Measurements from ENCODE around the gene ARHGEF17. TPM values are rescaled to one million over a fixed set of nuclear protein-coding genes. Genes with fewer than 3 reads are reported as not detected.
A peak's percentile ranks its signal among the peaks of the same experiment; 100 is the strongest.

The ARHGEF17 gene
- total RNA-seq, 1 experiment from 2014 or later, result 6.6 TPM

GRCh38 chr11:73333640-73334383 is 25.7 kb downstream of the ARHGEF17 start:
- Histone ChIP-seq H3K27me3 (ENCODE audit: control insufficient read depth, insufficient read depth, low read length) (peaks cover 26% of the 10 kb centered on the region), H3K4me3 (ENCODE audit: insufficient read depth, low read depth, low read length) (no peak overlapping the region), H3K36me3 (replicated peaks; ENCODE audit: control insufficient read depth, insufficient read depth, low read length) (0 out of 2 replicates have a peak, but pooled peaks cover 2% of the 10 kb centered on the region)
- DNase-seq, result no peak

DNA sequence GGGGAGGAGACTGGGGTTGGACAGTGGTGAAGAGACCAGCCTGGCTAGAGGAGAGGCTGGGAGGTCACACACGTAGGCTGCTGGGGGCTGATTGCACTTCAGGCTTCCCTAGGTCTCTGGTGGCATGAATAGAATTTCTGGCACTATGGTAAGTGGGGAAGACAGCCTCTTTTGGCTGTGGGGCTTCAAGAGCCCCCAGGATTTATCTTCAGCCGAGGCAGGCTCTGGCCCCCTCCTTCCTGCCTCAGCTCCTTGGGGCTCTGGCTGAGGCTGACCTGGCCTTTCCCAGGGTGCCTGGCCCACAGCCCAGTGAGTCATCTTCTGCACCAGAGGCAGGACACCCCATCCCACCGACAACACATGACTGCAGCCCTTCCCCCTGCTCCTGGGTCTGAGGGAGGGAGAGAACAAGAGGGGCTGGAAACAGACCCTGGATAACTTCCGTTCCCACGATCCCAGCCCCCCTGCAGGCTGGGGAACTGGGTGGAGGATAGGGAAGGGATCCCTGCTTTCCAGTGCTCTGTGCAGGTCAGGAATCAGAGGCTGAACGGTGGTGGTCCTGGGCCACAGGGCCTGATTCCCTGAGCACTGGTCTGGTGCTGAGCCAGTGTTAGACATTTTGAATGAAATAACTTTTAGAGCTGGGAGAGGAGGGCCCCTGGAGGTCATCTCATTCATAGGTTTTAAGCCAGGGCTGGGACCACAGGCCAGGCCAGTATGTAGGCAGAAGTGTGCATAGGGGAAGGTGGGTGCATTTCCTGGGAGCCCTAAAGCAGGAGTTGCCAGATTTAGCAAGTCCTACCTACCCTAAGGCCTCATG is 26.5 kb downstream of the ARHGEF17 start:
- DNase-seq, result no peak
- Histone ChIP-seq H3K36me3 (replicated peaks; ENCODE audit: control insufficient read depth, insufficient read depth, low read length) (0 out of 2 replicates have a peak, but pooled peaks cover 2% of the 10 kb centered on the region), H3K4me3 (ENCODE audit: insufficient read depth, low read depth, low read length) (no peak overlapping the region), H3K27me3 (ENCODE audit: control insufficient read depth, insufficient read depth, low read length) (peaks cover 26% of the 10 kb centered on the region)

GRCh38 chr11:73335204-73335923 is 27.3 kb downstream of the ARHGEF17 start:
- peak; percentile 93 for DNase-seq
- peaks cover 26% of the 10 kb centered on the region for H3K27me3 ChIP-seq (ENCODE audit: control insufficient read depth, insufficient read depth, low read length)
- 0 out of 2 replicates have a peak, but pooled peaks cover 2% of the 10 kb centered on the region for H3K36me3 ChIP-seq (replicated peaks; ENCODE audit: control insufficient read depth, insufficient read depth, low read length)
- H3K4me3 ChIP-seq (ENCODE audit: insufficient read depth, low read depth, low read length), result no peak overlapping the region

DNA sequence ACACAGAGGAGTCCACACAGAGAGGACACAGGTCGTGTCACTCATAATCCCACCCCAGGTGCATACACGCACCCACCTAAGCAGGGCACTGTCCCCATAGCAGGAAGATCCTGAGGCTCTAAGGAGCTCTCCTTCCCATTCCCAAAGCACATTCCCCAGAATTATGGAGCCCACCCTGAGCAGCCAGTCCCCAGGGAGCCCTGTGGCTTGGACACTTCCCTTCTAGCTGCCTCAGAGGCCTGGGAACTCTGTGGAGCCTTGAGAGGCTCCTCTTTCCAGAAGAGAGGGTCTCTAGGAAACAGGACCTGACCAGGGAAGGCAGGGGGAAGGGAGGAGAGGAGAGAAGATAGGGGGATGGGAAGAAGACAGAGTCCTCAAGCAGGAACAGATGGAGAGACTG is 29.8 kb downstream of the ARHGEF17 start:
- Histone ChIP-seq H3K36me3 (replicated peaks; ENCODE audit: control insufficient read depth, insufficient read depth, low read length) (0 out of 2 replicates have a peak, but pooled peaks cover 2% of the 10 kb centered on the region), H3K27me3 (ENCODE audit: control insufficient read depth, insufficient read depth, low read length) (peaks cover 27% of the 10 kb centered on the region), H3K4me3 (ENCODE audit: insufficient read depth, low read depth, low read length) (no peak overlapping the region)
- DNase-seq, result no peak

- peaks cover 27% of the 10 kb centered on the region for H3K27me3 ChIP-seq (ENCODE audit: control insufficient read depth, insufficient read depth, low read length)
- 0 out of 2 replicates have a peak, but pooled peaks cover 2% of the 10 kb centered on the region for H3K36me3 ChIP-seq (replicated peaks; ENCODE audit: control insufficient read depth, insufficient read depth, low read length)
- DNase-seq, result no peak
- no peak overlapping the region for H3K4me3 ChIP-seq (ENCODE audit: insufficient read depth, low read depth, low read length)
Measured at GRCh38 chr11:73338279-73338678, 30.2 kb downstream of the ARHGEF17 start.

- 0 out of 2 replicates have a peak, but pooled peaks cover 2% of the 10 kb centered on the region for H3K36me3 ChIP-seq (replicated peaks; ENCODE audit: control insufficient read depth, insufficient read depth, low read length)
- DNase-seq, result no peak
- H3K4me3 ChIP-seq (ENCODE audit: insufficient read depth, low read depth, low read length), result no peak overlapping the region
- H3K27me3 ChIP-seq (ENCODE audit: control insufficient read depth, insufficient read depth, low read length), result peaks cover 16% of the 10 kb centered on the region
Measured at GRCh38 chr11:73340164-73340563, 32.1 kb downstream of the ARHGEF17 start.

- peaks cover 16% of the 10 kb centered on the region for H3K27me3 ChIP-seq (ENCODE audit: control insufficient read depth, insufficient read depth, low read length)
- peak overlapping the region; percentile 27 for H3K4me3 ChIP-seq (ENCODE audit: insufficient read depth, low read depth, low read length)
- no peaks in the 10 kb centered on the region for H3K36me3 ChIP-seq (replicated peaks; ENCODE audit: control insufficient read depth, insufficient read depth, low read length)
- DNase-seq, result peak; percentile 90
Measured at GRCh38 chr11:73342633-73343032, 34.6 kb downstream of the ARHGEF17 start.

- DNase-seq, result peak; percentile 84
- no peaks in the 10 kb centered on the region for H3K36me3 ChIP-seq (replicated peaks; ENCODE audit: control insufficient read depth, insufficient read depth, low read length)
- peak overlapping the region; percentile 27 for H3K4me3 ChIP-seq (ENCODE audit: insufficient read depth, low read depth, low read length)
- peaks cover 16% of the 10 kb centered on the region for H3K27me3 ChIP-seq (ENCODE audit: control insufficient read depth, insufficient read depth, low read length)
Measured at GRCh38 chr11:73343076-73343873, 35.2 kb downstream of the ARHGEF17 start.

DNA sequence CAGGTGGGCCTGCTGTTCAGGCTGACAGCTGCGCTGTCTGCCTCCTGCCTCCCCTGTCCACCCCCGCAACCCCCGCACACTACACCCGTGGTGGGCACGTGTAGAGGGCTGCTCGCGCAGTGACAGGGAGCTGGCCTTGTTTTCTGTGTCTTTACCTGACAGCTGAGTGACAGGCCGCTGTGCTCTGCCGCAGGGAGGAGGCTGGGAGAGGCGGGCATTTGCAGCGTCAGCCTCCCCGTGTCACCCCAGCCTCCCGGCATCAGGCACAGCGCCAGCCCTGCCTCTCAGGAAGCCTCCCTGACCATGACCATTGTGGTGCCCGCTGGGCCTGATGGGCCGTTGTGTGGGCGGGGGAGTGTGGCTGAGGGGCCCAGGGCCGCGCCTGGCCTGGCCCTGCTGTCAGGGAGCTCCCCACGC is 36.1 kb downstream of the ARHGEF17 start:
- no peaks in the 10 kb centered on the region for H3K36me3 ChIP-seq (replicated peaks; ENCODE audit: control insufficient read depth, insufficient read depth, low read length)
- peaks cover 16% of the 10 kb centered on the region for H3K27me3 ChIP-seq (ENCODE audit: control insufficient read depth, insufficient read depth, low read length)
- H3K4me3 ChIP-seq (ENCODE audit: insufficient read depth, low read depth, low read length), result no peak overlapping the region
- no peak for DNase-seq

DNA sequence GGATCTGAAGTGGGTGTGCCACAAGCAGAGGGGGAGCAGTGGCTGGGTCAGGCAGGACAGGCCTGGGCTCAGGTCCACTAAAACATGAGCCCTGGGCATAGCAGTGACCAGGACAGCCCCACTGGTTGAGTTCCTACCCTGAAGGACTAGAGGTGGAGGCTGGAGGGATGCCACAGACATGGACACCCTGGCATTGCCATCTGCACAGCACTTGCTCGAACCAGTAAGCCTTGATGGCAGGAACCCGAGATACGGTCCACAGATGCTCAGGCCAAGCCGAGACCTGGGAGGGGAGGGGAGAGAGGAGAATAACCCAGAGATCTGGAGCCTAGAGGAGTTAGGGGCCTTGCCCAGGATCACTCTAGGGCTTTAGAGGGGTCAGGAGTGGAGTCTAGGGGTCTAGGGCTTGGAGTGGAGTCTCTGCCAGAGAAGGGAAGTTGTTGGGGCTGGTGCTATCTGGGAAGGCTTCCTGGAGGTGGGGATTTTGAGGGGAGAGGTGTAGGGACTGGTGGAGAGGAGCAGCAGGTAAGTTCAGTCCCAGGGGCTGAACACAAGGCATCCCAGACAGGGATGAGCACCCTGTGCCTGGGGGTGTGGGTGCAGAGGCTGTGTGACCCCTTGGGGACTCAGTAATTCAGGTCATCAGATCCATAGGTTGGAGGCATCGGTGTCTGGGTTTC is 37.5 kb downstream of the ARHGEF17 start:
- H3K27me3 ChIP-seq (ENCODE audit: control insufficient read depth, insufficient read depth, low read length), result peaks cover 16% of the 10 kb centered on the region
- H3K4me3 ChIP-seq (ENCODE audit: insufficient read depth, low read depth, low read length), result no peak overlapping the region
- H3K36me3 ChIP-seq (replicated peaks; ENCODE audit: control insufficient read depth, insufficient read depth, low read length), result no peaks in the 10 kb centered on the region
- no peak for DNase-seq

DNA sequence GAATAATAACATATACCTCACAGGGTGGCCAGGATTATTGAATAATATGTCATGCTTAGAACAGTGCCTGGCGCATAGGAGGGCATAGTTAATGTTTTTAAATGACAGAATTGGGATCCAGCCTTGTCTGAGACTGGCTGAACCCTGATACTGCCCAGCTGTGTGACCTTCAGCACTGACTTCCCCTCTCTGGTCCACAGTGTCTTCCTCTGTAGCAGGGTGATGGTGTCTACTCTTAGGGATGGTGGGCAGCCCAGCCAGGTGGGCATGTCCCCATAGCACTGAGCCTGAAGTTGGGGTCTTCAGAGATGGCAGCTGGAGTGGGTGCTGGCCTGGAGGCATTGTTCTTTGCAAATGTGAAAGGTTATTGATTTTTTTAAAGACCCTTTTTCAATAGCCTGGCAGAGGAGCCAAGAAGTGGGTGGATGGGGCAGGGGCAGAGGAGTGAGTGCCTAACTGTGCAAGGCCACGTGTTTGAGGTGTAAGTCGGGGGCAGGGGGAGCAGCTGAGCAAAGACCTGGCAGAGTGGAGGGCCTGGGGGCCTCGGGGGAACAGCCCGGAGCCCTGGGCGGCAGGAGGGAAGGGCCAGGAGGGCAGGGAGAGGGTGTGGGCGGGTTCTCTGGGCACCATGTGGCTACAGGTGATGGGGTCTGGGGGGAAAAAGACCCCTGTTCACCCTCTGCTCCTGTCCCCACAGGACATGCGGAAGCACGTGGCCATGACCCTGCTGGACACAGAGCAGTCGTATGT is 38.3 kb downstream of the ARHGEF17 start:
- Histone ChIP-seq H3K4me3 (ENCODE audit: insufficient read depth, low read depth, low read length) (no peak overlapping the region), H3K27me3 (ENCODE audit: control insufficient read depth, insufficient read depth, low read length) (peaks cover 16% of the 10 kb centered on the region), H3K36me3 (replicated peaks; ENCODE audit: control insufficient read depth, insufficient read depth, low read length) (no peaks in the 10 kb centered on the region)
- DNase-seq, result no peak

GRCh38 chr11:73347067-73347466 is 39.0 kb downstream of the ARHGEF17 start:
- no peaks in the 10 kb centered on the region for H3K36me3 ChIP-seq (replicated peaks; ENCODE audit: control insufficient read depth, insufficient read depth, low read length)
- H3K4me3 ChIP-seq (ENCODE audit: insufficient read depth, low read depth, low read length), result no peak overlapping the region
- DNase-seq, result no peak
- H3K27me3 ChIP-seq (ENCODE audit: control insufficient read depth, insufficient read depth, low read length), result peaks cover 10% of the 10 kb centered on the region

DNA sequence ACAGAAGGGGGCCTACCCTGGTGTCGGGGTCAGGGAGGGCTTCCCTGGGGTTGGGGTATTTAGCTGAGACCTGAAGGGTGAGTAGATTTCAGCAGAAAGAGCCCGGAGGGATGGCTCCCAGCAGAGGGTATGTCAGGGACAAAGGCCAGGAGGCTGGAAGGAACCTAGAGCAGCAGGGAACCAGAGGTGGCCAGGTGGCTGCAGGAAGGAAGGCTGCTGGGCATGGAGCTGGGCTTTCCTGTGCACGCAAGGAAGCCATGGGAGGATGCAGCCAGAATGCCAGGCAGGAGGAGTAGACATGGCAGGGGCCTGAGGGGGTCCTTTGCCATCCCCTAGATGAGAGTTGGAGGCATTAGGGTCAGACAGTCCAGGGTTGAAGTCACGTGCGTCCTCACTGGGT is 40.8 kb downstream of the ARHGEF17 start:
- no peak for DNase-seq
- Histone ChIP-seq H3K27me3 (ENCODE audit: control insufficient read depth, insufficient read depth, low read length) (no peaks in the 10 kb centered on the region), H3K4me3 (ENCODE audit: insufficient read depth, low read depth, low read length) (no peak overlapping the region), H3K36me3 (replicated peaks; ENCODE audit: control insufficient read depth, insufficient read depth, low read length) (no peaks in the 10 kb centered on the region; the same call in 1 of the 2 replicates)
